Measurements from ENCODE around the gene CAPN12. TPM values are rescaled to one million over a fixed set of nuclear protein-coding genes. Genes with fewer than 3 reads are reported as not detected.

Gene CAPN12
- total RNA-seq, 1 donor from 2014 or later, result not detected

DNA sequence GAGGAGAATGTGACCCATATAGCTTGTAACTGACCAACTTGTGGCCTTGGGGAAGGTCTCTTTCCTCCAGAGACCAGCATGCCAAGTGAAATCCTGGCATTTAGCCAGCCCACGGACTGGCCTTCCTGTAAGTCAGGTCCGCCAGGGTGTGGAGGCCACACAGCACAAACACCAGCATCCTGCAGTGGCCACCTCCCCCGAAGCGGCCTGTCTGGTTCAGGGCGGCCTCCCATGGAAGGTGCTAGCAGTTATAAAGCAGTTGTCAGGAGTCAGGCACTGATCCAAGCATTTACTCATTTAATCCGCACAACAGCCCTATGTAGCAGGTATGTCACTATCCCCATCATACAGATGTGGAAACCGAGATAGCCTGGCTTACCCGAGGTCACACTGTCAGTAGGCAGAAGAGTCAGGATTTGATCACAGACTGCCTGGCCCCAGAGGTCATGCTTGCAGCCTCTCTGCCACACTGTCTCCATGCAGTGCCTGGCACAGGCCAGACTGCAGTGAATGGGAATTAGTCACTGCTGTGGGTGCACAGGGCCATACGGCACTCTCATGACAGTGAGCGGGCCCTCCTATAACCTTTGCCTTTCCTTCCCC, 36.7 kb downstream of the CAPN12 start:
- Mint-ChIP-seq H3K4me3 (ENCODE audit: unreplicated experiment) (no peak overlapping the region), H3K9me3 (ENCODE audit: unreplicated experiment) (no peaks in the 10 kb centered on the region), H3K27me3 (ENCODE audit: unreplicated experiment) (no peaks in the 10 kb centered on the region), H3K27ac (ENCODE audit: unreplicated experiment) (peak overlapping the region; percentile 54), H3K4me1 (ENCODE audit: unreplicated experiment) (peaks cover 35% of the 10 kb centered on the region), H3K36me3 (ENCODE audit: unreplicated experiment) (peaks cover 45% of the 10 kb centered on the region)
- DNase-seq (ENCODE audit: extremely low spot score, unreplicated experiment), result no peak
- TF ChIP-seq CTCF (IDR thresholded peaks at IDR 0.05), result no peak

DNA sequence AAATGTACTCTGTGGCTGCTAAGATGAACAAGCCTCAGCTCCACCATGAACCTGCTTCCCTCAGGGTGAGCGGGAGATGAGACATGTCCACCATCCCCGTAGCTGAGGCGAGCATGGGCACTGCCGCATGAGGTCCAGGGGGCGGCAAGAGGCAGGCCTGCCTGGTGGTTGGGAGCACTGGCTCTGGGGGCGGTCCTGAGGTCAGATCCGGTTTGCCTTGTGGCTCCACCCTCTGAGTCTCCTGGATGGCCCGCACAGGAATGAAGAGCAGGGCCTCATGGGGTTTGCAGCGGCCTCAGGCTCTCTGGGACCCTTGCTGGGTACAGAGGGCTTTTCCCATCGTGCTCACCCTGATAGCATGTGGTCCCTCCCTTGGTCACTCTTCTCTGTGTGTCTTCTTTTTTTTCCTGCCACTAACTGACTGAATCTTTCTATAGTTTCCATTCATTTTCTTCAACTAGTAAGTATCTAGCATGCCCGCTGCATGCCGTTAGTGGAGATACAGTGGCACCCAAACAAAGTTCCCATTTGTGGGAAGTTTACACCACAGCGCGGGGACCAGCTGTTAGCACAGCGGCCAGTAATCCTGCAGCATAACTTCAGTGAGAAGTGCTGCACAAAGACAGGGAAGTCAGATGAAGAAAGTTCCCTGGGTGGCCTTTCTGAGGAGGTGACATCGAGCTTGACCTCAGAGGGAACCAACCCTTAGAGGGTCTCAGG, 37.3 kb downstream of the CAPN12 start:
- Mint-ChIP-seq H3K36me3 (ENCODE audit: unreplicated experiment) (peaks cover 45% of the 10 kb centered on the region), H3K27ac (ENCODE audit: unreplicated experiment) (peak overlapping the region; percentile 54), H3K4me3 (ENCODE audit: unreplicated experiment) (no peak overlapping the region), H3K4me1 (ENCODE audit: unreplicated experiment) (peaks cover 35% of the 10 kb centered on the region), H3K27me3 (ENCODE audit: unreplicated experiment) (no peaks in the 10 kb centered on the region), H3K9me3 (ENCODE audit: unreplicated experiment) (no peaks in the 10 kb centered on the region)
- DNase-seq (ENCODE audit: extremely low spot score, unreplicated experiment), result no peak
- no peak for TF ChIP-seq CTCF (IDR thresholded peaks at IDR 0.05)

GRCh38 chr19:38705197-38706019, 38.9 kb downstream of the CAPN12 start:
- no peak overlapping the region for H3K4me3 Mint-ChIP-seq (ENCODE audit: unreplicated experiment)
- H3K36me3 Mint-ChIP-seq (ENCODE audit: unreplicated experiment), result peaks cover 45% of the 10 kb centered on the region
- H3K27ac Mint-ChIP-seq (ENCODE audit: unreplicated experiment), result no peak overlapping the region
- TF ChIP-seq CTCF (IDR thresholded peaks at IDR 0.05), result no peak
- H3K9me3 Mint-ChIP-seq (ENCODE audit: unreplicated experiment), result no peaks in the 10 kb centered on the region
- H3K27me3 Mint-ChIP-seq (ENCODE audit: unreplicated experiment), result no peaks in the 10 kb centered on the region
- DNase-seq (ENCODE audit: extremely low spot score, unreplicated experiment), result no peak
- H3K4me1 Mint-ChIP-seq (ENCODE audit: unreplicated experiment), result peaks cover 21% of the 10 kb centered on the region

DNA sequence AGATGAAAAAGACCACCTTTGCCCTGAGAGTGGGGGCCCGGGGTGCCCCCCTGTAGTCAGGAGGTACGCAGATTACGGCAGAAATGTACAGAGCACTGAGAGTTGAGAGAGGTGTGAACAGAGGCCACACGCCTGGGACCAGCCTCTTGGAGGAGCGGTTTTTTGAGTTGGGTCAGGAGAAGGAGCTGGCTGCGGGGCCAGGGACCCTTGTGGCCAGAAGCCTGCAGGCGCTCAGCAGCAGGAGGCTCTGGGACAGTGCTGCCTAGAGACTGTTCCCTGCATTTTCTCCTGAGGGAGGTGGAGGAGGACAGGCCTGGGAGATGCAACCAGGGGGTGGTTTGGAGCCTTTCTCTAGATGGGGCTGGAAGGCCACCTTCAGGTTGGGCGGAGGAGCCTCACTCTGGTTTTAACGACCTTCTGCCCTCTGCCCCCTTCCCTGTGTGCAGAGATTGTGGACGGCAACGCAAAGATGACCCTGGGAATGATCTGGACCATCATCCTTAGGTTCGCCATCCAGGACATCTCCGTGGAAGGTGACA, 39.7 kb downstream of the CAPN12 start:
- H3K4me1 Mint-ChIP-seq (ENCODE audit: unreplicated experiment), result peaks cover 20% of the 10 kb centered on the region
- H3K9me3 Mint-ChIP-seq (ENCODE audit: unreplicated experiment), result no peaks in the 10 kb centered on the region
- H3K4me3 Mint-ChIP-seq (ENCODE audit: unreplicated experiment), result no peak overlapping the region
- TF ChIP-seq CTCF (IDR thresholded peaks at IDR 0.05), result no peak
- peaks cover 46% of the 10 kb centered on the region for H3K36me3 Mint-ChIP-seq (ENCODE audit: unreplicated experiment)
- H3K27me3 Mint-ChIP-seq (ENCODE audit: unreplicated experiment), result no peaks in the 10 kb centered on the region
- H3K27ac Mint-ChIP-seq (ENCODE audit: unreplicated experiment), result no peak overlapping the region
- no peak for DNase-seq (ENCODE audit: extremely low spot score, unreplicated experiment)

Measured in osteocyte (in vitro differentiated cells).